NCI-H748 (cell line): ENCODE data around the gene TMEM11.

ENCODE experiments used
- DNase-seq: peaks from one replicate; lab custom pipeline; 2025; ENCODE audit not compliant: unreplicated experiment; lab: John Stamatoyannopoulos, UW

Gene TMEM11

GRCh38 chr17:21163101-21163500 is 50.9 kb downstream of the TMEM11 start:
- DNase-seq, result no peak

GRCh38 chr17:21162394-21162775 is 51.6 kb downstream of the TMEM11 start:
- no peak for DNase-seq

GRCh38 chr17:21161498-21162393 is 52.2 kb downstream of the TMEM11 start:
- DNase-seq, result no peak

- no peak for DNase-seq
These were observed 53.6 kb downstream of the TMEM11 start for GRCh38 chr17:21160401-21160800.

- DNase-seq, result no peak
These were observed 56.2 kb downstream of the TMEM11 start for GRCh38 chr17:21157586-21158370.

GRCh38 chr17:21152731-21153130 is 61.2 kb downstream of the TMEM11 start:
- no peak for DNase-seq

GRCh38 chr17:21149621-21150020 is 64.3 kb downstream of the TMEM11 start:
- DNase-seq, result no peak
